Gastrocnemius medialis (tissue), 4 donors: Measurements from ENCODE around the gene SAP25.
"Not testable (repeated sequence)": the region's sequence is repeated elsewhere in the genome, so short reads cannot be mapped to it uniquely, and the experiment has no call there.

Source experiments
- CTCF ChIP-seq, 5 experiments: fragments of 450-650 bp in 3 of 5; fragments of 200-600 bp in 2 of 5; sonication (generic) in 2 of 5; IDR thresholded peaks in 4 of 5; conservative IDR thresholded peaks in 1 of 5; 1 replicate in 4 of 5; 2 replicates in 1 of 5; pipeline ENCODE4 v1.5.1; 2016 to 2019; ENCODE audit warnings: antibody characterized with exemption in 5 of 5, mild to moderate bottlenecking in 3 of 5, moderate library complexity in 3 of 5
- POLR2A ChIP-seq, 2 donors: fragments of 450-650 bp; IDR thresholded peaks; one replicate each; pipeline ENCODE4 v1.6.1; 2017; ENCODE audit warnings: antibody characterized with exemption in 2 of 2, mild to moderate bottlenecking in 2 of 2, moderate library complexity in 2 of 2

GRCh38 chr7:100564405-100564804, 9.3 kb downstream of the SAP25 start:
- TF ChIP-seq CTCF (IDR thresholded peaks at IDR 0.05 in 4 of 5, conservative IDR thresholded peaks at IDR 0.05 in 1 of 5); POLR2A (IDR thresholded peaks at IDR 0.05): not testable (repeated sequence)
